OCI-LY1 (cell line): ENCODE results near the gene ZNF329.

Experiments used
- H2AFZ ChIP-seq: fragments of 200-600 bp; sonication (generic), shearing (Covaris generic); 2 replicates; pipeline ENCODE4 v1.6.0; 2014; ENCODE audit warnings: antibody characterized with exemption, mild to moderate bottlenecking, low read length
- H3F3A ChIP-seq: fragments of 200-600 bp; sonication (generic), shearing (Covaris generic); 2 replicates; pipeline ENCODE4 v1.6.0; 2014; ENCODE audit warnings: mild to moderate bottlenecking, antibody characterized with exemption, low read length, moderate library complexity; ENCODE audit not compliant: insufficient read depth
- H3K27ac ChIP-seq: fragments of 200-600 bp; sonication (generic); 2 replicates; pipeline ENCODE4 v1.5.1; 2014; ENCODE audit warnings: low read length, mixed run types, mild to moderate bottlenecking, low read depth; ENCODE audit not compliant: poor library complexity, severe bottlenecking
- H3K27me3 ChIP-seq: fragments of 200-600 bp; sonication (generic); 2 replicates; pipeline ENCODE4 v1.6.0; 2014; ENCODE audit warnings: antibody characterized with exemption, mild to moderate bottlenecking, low read length, moderate library complexity; ENCODE audit not compliant: insufficient read depth
- H3K36me3 ChIP-seq: fragments of 200-600 bp; sonication (generic); 2 replicates; pipeline ENCODE4 v1.6.1; 2014; ENCODE audit warnings: mild to moderate bottlenecking, antibody characterized with exemption, low read length, moderate library complexity, mixed read lengths; ENCODE audit not compliant: insufficient read depth
- H3K4me1 ChIP-seq: fragments of 200-600 bp; sonication (generic); 2 replicates; pipeline ENCODE4 v1.5.1; 2014; ENCODE audit warnings: mild to moderate bottlenecking, low read length, moderate library complexity; ENCODE audit not compliant: insufficient read depth, severe bottlenecking
- H3K4me2 ChIP-seq: fragments of 200-600 bp; sonication (generic), shearing (Covaris generic); 2 replicates; pipeline ENCODE4 v1.6.1; 2014; ENCODE audit warnings: low read length
- H3K4me3 ChIP-seq: fragments of 200-600 bp; sonication (generic); 2 replicates; pipeline ENCODE4 v1.5.1; 2014; ENCODE audit warnings: low read length, low read depth, mild to moderate bottlenecking, mixed read lengths; ENCODE audit not compliant: poor library complexity, severe bottlenecking
- H3K79me2 ChIP-seq: fragments of 200-600 bp; shearing (Covaris generic); 2 replicates; pipeline ENCODE4 v1.6.1; 2016; ENCODE audit warnings: mixed run types, low read length, mixed read lengths; ENCODE audit not compliant: insufficient read depth
- H3K9ac ChIP-seq: fragments of 200-600 bp; sonication (generic), shearing (Covaris generic); 2 replicates; pipeline ENCODE4 v1.6.1; 2014; ENCODE audit warnings: mild to moderate bottlenecking, low read length, mixed read lengths
- H3K9me2 ChIP-seq: fragments of 200-600 bp; sonication (generic), shearing (Covaris generic); 2 replicates; pipeline ENCODE4 v1.6.1; 2014; ENCODE audit warnings: low read depth, mild to moderate bottlenecking, low read length, mixed read lengths
- H3K9me3 ChIP-seq: fragments of 200-600 bp; shearing (Covaris generic); 2 replicates; pipeline ENCODE4 v1.6.1; 2014; ENCODE audit warnings: low read length, mixed read lengths
- H4K20me1 ChIP-seq: fragments of 200-600 bp; sonication (generic), shearing (Covaris generic); 2 replicates; pipeline ENCODE4 v1.6.0; 2016; ENCODE audit warnings: mild to moderate bottlenecking, low read length; ENCODE audit not compliant: insufficient read depth
- CTCF ChIP-seq: fragments of 200-600 bp; sonication (generic), shearing (Covaris generic); IDR thresholded peaks from 2 replicates; pipeline ENCODE4 v1.5.1; 2017; ENCODE audit warnings: mild to moderate bottlenecking, antibody characterized with exemption, low read length, moderate library complexity, mixed read lengths
- EZH2 ChIP-seq: fragments of 200-600 bp; sonication (generic), shearing (Covaris generic); IDR thresholded peaks from 2 replicates; pipeline ENCODE4 v1.8.0; 2017; ENCODE audit warnings: borderline replicate concordance, mixed run types, mild to moderate bottlenecking, antibody characterized with exemption, low read length, moderate library complexity, mixed read lengths

Gene ZNF329

GRCh38 chr19:58118979-58119733 is 31.4 kb downstream of the ZNF329 start:
- H3K4me3 ChIP-seq = no peak overlapping the region
- H3K9ac ChIP-seq = no peak overlapping the region
- no peaks in the 10 kb centered on the region for H3K9me2 ChIP-seq
- H3K9me3 ChIP-seq = peaks cover 40% of the 10 kb centered on the region
- no peaks in the 10 kb centered on the region for H3K36me3 ChIP-seq
- H3F3A ChIP-seq = no peaks in the 10 kb centered on the region
- H3K27me3 ChIP-seq = no peaks in the 10 kb centered on the region
- no peaks in the 10 kb centered on the region for H4K20me1 ChIP-seq
- H2AFZ ChIP-seq = no peak overlapping the region
- H3K4me2 ChIP-seq = no peak overlapping the region
- TF ChIP-seq EZH2 (no peak), CTCF (no peak)
- no peaks in the 10 kb centered on the region for H3K79me2 ChIP-seq
- no peak overlapping the region for H3K27ac ChIP-seq
- H3K4me1 ChIP-seq = no peaks in the 10 kb centered on the region

- TF ChIP-seq EZH2 = no peak
- no peak for TF ChIP-seq CTCF
- Histone ChIP-seq H3K4me3 (no peak overlapping the region), H3K4me1 (no peaks in the 10 kb centered on the region), H3K9ac (no peak overlapping the region), H3K79me2 (no peaks in the 10 kb centered on the region), H3K27me3 (no peaks in the 10 kb centered on the region), H4K20me1 (no peaks in the 10 kb centered on the region), H2AFZ (no peak overlapping the region), H3K4me2 (no peak overlapping the region), H3K36me3 (no peaks in the 10 kb centered on the region), H3K27ac (no peak overlapping the region), H3F3A (no peaks in the 10 kb centered on the region), H3K9me3 (peaks cover 29% of the 10 kb centered on the region), H3K9me2 (no peaks in the 10 kb centered on the region)
These were observed 32.6 kb downstream of the ZNF329 start for GRCh38 chr19:58117841-58118575.

GRCh38 chr19:58108546-58108817 is 42.1 kb downstream of the ZNF329 start:
- Histone ChIP-seq H4K20me1 (no peaks in the 10 kb centered on the region), H3K9ac (no peak overlapping the region), H3F3A (no peaks in the 10 kb centered on the region), H3K27ac (no peak overlapping the region), H3K27me3 (no peaks in the 10 kb centered on the region), H3K4me3 (no peak overlapping the region), H3K36me3 (no peaks in the 10 kb centered on the region), H3K9me3 (peaks cover 38% of the 10 kb centered on the region), H3K4me1 (no peaks in the 10 kb centered on the region), H3K79me2 (no peaks in the 10 kb centered on the region), H3K4me2 (no peak overlapping the region), H2AFZ (no peak overlapping the region), H3K9me2 (no peaks in the 10 kb centered on the region)
- TF ChIP-seq EZH2 (no peak), CTCF (no peak)
